Mesodermal cell (in vitro differentiated cells): ENCODE data around the gene MEX3D. TPM values are rescaled to one million over a fixed set of nuclear protein-coding genes. Genes with fewer than 3 reads are reported as not detected.

Experiments used
- H3K27ac ChIP-seq: 2 replicates; pipeline ENCODE4 v1.7.0; 2013; ENCODE audit warnings: mild to moderate bottlenecking, low read depth, low read length, moderate library complexity; ENCODE audit not compliant: severe bottlenecking
- H3K36me3 ChIP-seq: 2 replicates; pipeline ENCODE4 v1.7.1; 2013; ENCODE audit warnings: mild to moderate bottlenecking, low read length, moderate library complexity; ENCODE audit not compliant: control insufficient read depth, insufficient read depth
- H3K4me1 ChIP-seq: one replicate; pipeline ENCODE4 v1.7.1; 2013; ENCODE audit warnings: mild to moderate bottlenecking, low read length; ENCODE audit not compliant: insufficient read depth, control insufficient read depth, poor library complexity, severe bottlenecking
- H3K4me3 ChIP-seq: 2 replicates; pipeline ENCODE4 v1.7.0; 2013; ENCODE audit warnings: low read length, control low read depth, mild to moderate bottlenecking; ENCODE audit not compliant: insufficient read depth, poor library complexity, severe bottlenecking; ENCODE audit errors: extremely low read depth
- H3K9me3 ChIP-seq: 2 replicates; pipeline ENCODE4 v1.7.1; 2013; ENCODE audit warnings: mild to moderate bottlenecking, low read length, moderate library complexity; ENCODE audit not compliant: control insufficient read depth
- WGBS, 2 experiments: methylation state at CpG; one replicate each; pipeline ENCODE4 v1.1.5; 2013; ENCODE audit warnings: missing lambda C conversion rate in 2 of 2; ENCODE audit not compliant: insufficient coverage in 2 of 2; 5-methylcytosine and 5-hydroxymethylcytosine counted together
- polyA plus RNA-seq, 2 experiments: library from polyadenylated mRNA; stranded (reverse); fragments of 50-300 nt; gene quantifications; one replicate each; pipeline ENCODE4 v1.2.3, GENCODE V29; 2013

The MEX3D gene
- polyA plus RNA-seq (2013, experiment 1 of 2), result 38.1 TPM
- polyA plus RNA-seq (2013, experiment 2 of 2), result 32.4 TPM

- peaks cover 25% of the 10 kb centered on the region for H3K36me3 ChIP-seq
- peak within 1 kb of the TSS; percentile 76 for H3K4me3 ChIP-seq
- 19 to 24% methylated on average over 23 to 40 of the region's 63 CpGs for WGBS, 2 experiments
- H3K4me1 ChIP-seq, result peaks cover 8% of the 10 kb centered on the region
- H3K27ac ChIP-seq, result peak within 1 kb of the TSS; percentile 98
- no peaks in the 10 kb centered on the region for H3K9me3 ChIP-seq
Observed at GRCh38 chr19:1568320-1569019, at the start of gene MEX3D. Gene MEX3D, minus strand, starts transcription at chr19:1568325. Its CDS starts 267 bp downstream, at chr19:1568058.

- Histone ChIP-seq H3K27ac (no peak overlapping the region), H3K36me3 (peaks cover 94% of the 10 kb centered on the region), H3K9me3 (no peaks in the 10 kb centered on the region), H3K4me3 (no peak overlapping the region), H3K4me1 (peaks cover 8% of the 10 kb centered on the region)
- 82 to 91% methylated on average over 4 of the region's 4 CpGs for WGBS, 2 experiments
Observed at GRCh38 chr19:1616875-1617274, 48.8 kb upstream of the MEX3D start.

- Histone ChIP-seq H3K4me1 (peaks cover 8% of the 10 kb centered on the region), H3K36me3 (peaks cover 92% of the 10 kb centered on the region), H3K9me3 (no peaks in the 10 kb centered on the region), H3K4me3 (no peak overlapping the region), H3K27ac (no peak overlapping the region)
- WGBS, 2 experiments, result 97 to 100% methylated on average over 4 to 7 of the region's 8 CpGs
Observed at GRCh38 chr19:1616396-1616795, 48.3 kb upstream of the MEX3D start.

DNA sequence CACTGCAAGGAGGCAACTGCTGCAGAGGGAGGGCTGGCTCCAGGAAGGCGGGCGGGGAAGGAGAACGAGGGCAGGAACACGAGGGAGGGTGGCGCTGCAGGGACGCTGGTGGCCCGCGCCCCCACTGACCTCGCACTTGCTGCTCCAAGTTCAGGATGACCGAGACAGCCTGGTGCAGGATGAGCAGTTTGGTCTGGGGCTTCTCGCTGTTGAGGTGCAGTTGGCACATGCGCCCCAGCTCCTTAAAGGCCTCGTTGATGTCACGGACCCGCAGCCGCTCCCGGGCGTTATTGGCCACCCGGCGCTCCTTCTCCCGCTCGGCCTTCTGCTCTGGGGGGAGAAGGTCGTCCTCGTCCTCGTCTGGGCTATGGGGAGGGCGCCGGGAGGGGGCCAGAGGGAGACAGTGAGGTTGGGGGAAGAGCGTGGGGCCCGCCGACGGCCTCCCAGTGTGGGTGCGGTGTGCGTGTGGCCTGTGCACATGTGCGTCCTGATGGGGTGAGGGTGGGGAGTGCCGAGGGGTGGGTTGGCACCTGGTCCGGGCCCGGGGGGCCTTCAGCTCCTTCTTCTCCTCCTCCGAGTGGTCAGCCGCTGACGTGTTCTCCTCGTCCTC is 47.1 kb upstream of the MEX3D start:
- no peak overlapping the region for H3K4me3 ChIP-seq
- H3K27ac ChIP-seq, result no peak overlapping the region
- WGBS, 2 experiments, result 97 to 98% methylated on average over 28 to 35 of the region's 41 CpGs
- H3K9me3 ChIP-seq, result no peaks in the 10 kb centered on the region
- H3K4me1 ChIP-seq, result peaks cover 3% of the 10 kb centered on the region
- H3K36me3 ChIP-seq, result peaks cover 92% of the 10 kb centered on the region

- Histone ChIP-seq H3K4me1 (peaks cover 3% of the 10 kb centered on the region), H3K27ac (no peak overlapping the region), H3K4me3 (no peak overlapping the region), H3K9me3 (no peaks in the 10 kb centered on the region), H3K36me3 (peaks cover 93% of the 10 kb centered on the region)
- 96 to 97% methylated on average over 18 to 28 of the region's 32 CpGs for WGBS, 2 experiments
Observed at GRCh38 chr19:1613808-1614570, 45.9 kb upstream of the MEX3D start.

GRCh38 chr19:1613146-1613545 is 45.0 kb upstream of the MEX3D start:
- WGBS, 2 experiments, result 88 to 94% methylated on average over 9 of the region's 9 CpGs
- no peak overlapping the region for H3K4me3 ChIP-seq
- no peaks in the 10 kb centered on the region for H3K9me3 ChIP-seq
- H3K36me3 ChIP-seq, result peaks cover 85% of the 10 kb centered on the region
- peaks cover 3% of the 10 kb centered on the region for H3K4me1 ChIP-seq
- H3K27ac ChIP-seq, result no peak overlapping the region

DNA sequence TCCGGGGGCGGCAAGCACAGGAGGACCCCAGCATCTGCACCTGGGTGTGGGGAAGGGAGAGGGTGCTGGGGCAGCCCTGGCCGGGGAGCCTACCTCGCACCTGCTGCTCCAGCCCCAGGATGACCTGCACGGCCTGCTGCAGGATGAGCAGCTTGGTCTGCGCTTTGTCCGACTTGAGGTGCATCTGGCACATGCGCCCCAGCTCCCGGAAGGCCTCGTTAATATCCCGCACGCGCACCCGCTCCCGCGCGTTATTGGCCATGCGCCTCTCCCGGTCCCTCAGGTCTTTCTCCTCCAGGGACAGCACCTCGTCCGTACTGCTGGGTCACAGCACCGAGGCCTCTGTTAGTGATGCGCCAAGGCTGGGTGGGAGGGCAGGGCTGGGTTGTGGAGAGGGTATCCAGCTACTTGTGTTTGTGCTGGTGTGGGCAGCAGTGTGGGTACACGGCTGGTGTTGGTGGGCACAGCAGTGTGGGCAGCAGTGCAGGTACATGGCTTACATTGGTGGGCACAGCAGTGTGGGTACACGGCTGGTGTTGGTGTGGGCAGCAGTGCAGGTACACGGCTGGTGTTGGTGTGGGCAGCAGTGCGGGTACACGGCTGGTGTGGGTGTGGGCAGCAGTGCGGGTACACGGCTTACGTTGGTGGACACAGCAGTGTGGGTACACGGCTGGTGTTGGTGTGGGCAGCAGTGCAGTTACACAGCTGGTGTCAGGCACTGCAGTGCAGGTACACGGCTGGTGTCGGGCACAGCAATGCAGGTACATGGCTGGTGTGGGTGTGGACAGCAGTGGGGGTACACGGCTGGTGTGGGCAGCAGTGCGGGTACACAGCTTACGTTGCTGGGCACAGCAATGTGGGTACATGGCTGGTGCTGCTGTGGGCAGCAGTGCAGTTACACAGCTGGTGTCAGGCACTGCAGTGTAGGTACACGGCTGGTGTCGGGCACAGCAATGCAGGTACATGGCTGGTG is 44.3 kb upstream of the MEX3D start:
- Histone ChIP-seq H3K9me3 (no peaks in the 10 kb centered on the region), H3K4me1 (peaks cover 3% of the 10 kb centered on the region), H3K27ac (no peak overlapping the region), H3K36me3 (peaks cover 77% of the 10 kb centered on the region), H3K4me3 (no peak overlapping the region)
- 96 to 97% methylated on average over 32 to 38 of the region's 39 CpGs for WGBS, 2 experiments

DNA sequence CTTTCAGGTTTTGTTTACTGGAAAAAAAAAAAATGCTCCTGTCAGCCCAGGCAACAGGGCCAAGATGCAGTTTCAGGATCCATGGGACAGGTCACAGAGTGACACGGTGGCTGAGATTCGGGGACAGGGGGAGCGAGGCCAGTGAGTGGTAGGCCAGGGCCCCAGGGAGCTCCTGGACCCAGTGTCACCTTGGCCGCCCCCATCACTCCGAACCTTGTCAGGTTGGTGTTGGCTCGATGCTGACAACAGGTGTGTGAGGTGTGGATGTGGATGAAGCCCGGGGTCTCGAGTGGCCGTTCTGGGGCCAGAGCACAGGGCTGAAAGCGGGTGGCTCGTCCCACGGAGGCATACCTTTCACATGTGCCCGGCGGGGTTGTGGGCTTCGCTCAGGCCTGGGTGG is 43.2 kb upstream of the MEX3D start:
- Histone ChIP-seq H3K4me3 (no peak overlapping the region), H3K9me3 (no peaks in the 10 kb centered on the region), H3K27ac (no peak overlapping the region), H3K36me3 (peaks cover 67% of the 10 kb centered on the region), H3K4me1 (peaks cover 3% of the 10 kb centered on the region)
- WGBS, 2 experiments, result 92 to 95% methylated on average over 15 of the region's 15 CpGs

DNA sequence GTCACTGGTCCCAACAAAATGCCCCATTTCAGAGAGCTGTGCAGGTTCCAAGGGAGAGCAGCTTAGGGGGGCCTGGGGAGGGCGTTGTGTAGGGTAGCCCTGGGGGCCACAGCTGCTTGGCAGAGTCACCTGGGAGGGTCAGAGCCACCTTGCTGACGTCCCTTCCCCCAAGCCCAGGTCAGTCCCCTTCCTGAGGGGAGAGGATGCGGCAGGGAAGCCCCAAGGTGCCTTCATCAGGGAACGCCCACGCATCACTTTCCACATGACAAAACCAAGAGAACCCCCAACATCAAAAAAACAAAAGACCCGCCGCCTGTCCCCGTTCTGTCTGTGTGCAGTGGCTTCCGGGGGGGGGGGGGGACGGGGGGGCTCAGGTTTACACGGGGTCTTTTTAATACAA is 42.5 kb upstream of the MEX3D start:
- H3K36me3 ChIP-seq, result peaks cover 61% of the 10 kb centered on the region
- H3K9me3 ChIP-seq, result no peaks in the 10 kb centered on the region
- no peak overlapping the region for H3K4me3 ChIP-seq
- WGBS, 2 experiments, result 70 to 95% methylated on average over 2 of the region's 11 CpGs
- H3K4me1 ChIP-seq, result peaks cover 3% of the 10 kb centered on the region
- no peak overlapping the region for H3K27ac ChIP-seq
